Neural cell (in vitro differentiated cells): ENCODE results near the gene TGFBR2. TPM values are rescaled to one million over a fixed set of nuclear protein-coding genes. Genes with fewer than 3 reads are reported as not detected.

Source experiments
- H2AFZ ChIP-seq: fragments of 200-600, 300-800 bp; sonication (generic), shearing (Covaris generic); 2 replicates; pipeline ENCODE4 v1.6.0; 2014; ENCODE audit warnings: low read depth, mild to moderate bottlenecking, antibody characterized with exemption, low read length, moderate library complexity
- H3F3A ChIP-seq: fragments of 200-600 bp; shearing (Covaris generic); 2 replicates; pipeline ENCODE4 v1.6.1; 2016; ENCODE audit warnings: mild to moderate bottlenecking, moderate library complexity, mixed read lengths, antibody characterized with exemption, low read length; ENCODE audit not compliant: insufficient read depth, poor library complexity, severe bottlenecking
- H3K27ac ChIP-seq: fragments of 200-600, 300-800 bp; sonication (generic), shearing (Covaris generic); 2 replicates; pipeline ENCODE4 v1.5.1; 2014; ENCODE audit warnings: mild to moderate bottlenecking, low read length, moderate library complexity
- H3K27me3 ChIP-seq: fragments of 300-800, 200-600 bp; sonication (generic), shearing (Covaris generic); 2 replicates; pipeline ENCODE4 v1.6.0; 2014; ENCODE audit warnings: mild to moderate bottlenecking, low read depth, low read length, moderate library complexity; ENCODE audit not compliant: insufficient read depth
- H3K36me3 ChIP-seq: fragments of 300-800, 200-600 bp; sonication (generic), shearing (Covaris generic); 2 replicates; pipeline ENCODE4 v1.5.1; 2014; ENCODE audit warnings: mild to moderate bottlenecking, antibody characterized with exemption, low read length, moderate library complexity; ENCODE audit not compliant: insufficient read depth
- H3K4me2 ChIP-seq: fragments of 300-800, 200-600 bp; sonication (generic), shearing (Covaris generic); 2 replicates; pipeline ENCODE4 v1.6.0; 2014; ENCODE audit warnings: mild to moderate bottlenecking, low read length
- H3K4me3 ChIP-seq: fragments of 300-800, 200-600 bp; sonication (generic), shearing (Covaris generic); 2 replicates; pipeline ENCODE4 v1.5.1; 2014; ENCODE audit warnings: mild to moderate bottlenecking, low read length, moderate library complexity
- H3K79me2 ChIP-seq: fragments of 200-600 bp; shearing (Covaris generic); replicated peaks from 2 replicates; pipeline ENCODE4 v1.6.0; 2014; ENCODE audit warnings: mild to moderate bottlenecking, low read length, moderate library complexity; ENCODE audit not compliant: insufficient read depth
- H3K9ac ChIP-seq: fragments of 300-800, 200-600 bp; sonication (generic), shearing (Covaris generic); 2 replicates; pipeline ENCODE4 v1.6.1; 2016; ENCODE audit warnings: mild to moderate bottlenecking, low read length, mixed read lengths
- H3K9me2 ChIP-seq: fragments of 200-600 bp; shearing (Covaris generic); 2 replicates; pipeline ENCODE4 v1.6.1; 2016; ENCODE audit warnings: mild to moderate bottlenecking, low read length, mixed read lengths; ENCODE audit not compliant: insufficient read depth
- H3K9me3 ChIP-seq: fragments of 200-600, 300-800 bp; sonication (generic), shearing (Covaris generic); 2 replicates; pipeline ENCODE4 v1.6.1; 2016; ENCODE audit warnings: mild to moderate bottlenecking, mixed run types, low read length, moderate library complexity, mixed read lengths
- H4K20me1 ChIP-seq: fragments of 200-600 bp; shearing (Covaris generic); 2 replicates; pipeline ENCODE4 v1.6.1; 2016; ENCODE audit warnings: mild to moderate bottlenecking, mixed run types; ENCODE audit not compliant: insufficient read depth
- EP300 ChIP-seq: fragments of 450-650 bp; conservative IDR thresholded peaks from 2 replicates; pipeline ENCODE4 v1.6.1; 2014; ENCODE audit warnings: antibody characterized with exemption, mild to moderate bottlenecking, moderate library complexity; ENCODE audit not compliant: poor library complexity, severe bottlenecking
- EZH2 ChIP-seq: fragments of 200-600, 300-800 bp; shearing (Covaris generic), sonication (generic); IDR thresholded peaks from 2 replicates; pipeline ENCODE4 v1.6.1; 2014; ENCODE audit warnings: antibody characterized with exemption, low read length, borderline replicate concordance, mild to moderate bottlenecking; ENCODE audit not compliant: insufficient read depth, poor library complexity, severe bottlenecking
- MXI1 ChIP-seq: fragments of 450-650 bp; conservative IDR thresholded peaks from 2 replicates; pipeline ENCODE4 v1.6.1; 2014; ENCODE audit warnings: antibody characterized with exemption, mild to moderate bottlenecking; ENCODE audit not compliant: poor library complexity, severe bottlenecking
- POLR2AphosphoS5 ChIP-seq: IDR thresholded peaks from 2 replicates; pipeline ENCODE4 v1.6.1; 2012
- RAD21 ChIP-seq: fragments of 450-650 bp; conservative IDR thresholded peaks from 2 replicates; pipeline ENCODE4 v1.6.1; 2014; ENCODE audit warnings: antibody characterized with exemption, mild to moderate bottlenecking, moderate library complexity
- SMC3 ChIP-seq: fragments of 450-650 bp; conservative IDR thresholded peaks from 2 replicates; pipeline ENCODE4 v1.6.1; 2014; ENCODE audit warnings: antibody characterized with exemption, mild to moderate bottlenecking, moderate library complexity; ENCODE audit not compliant: poor library complexity
- TAF1 ChIP-seq: IDR thresholded peaks from 2 replicates; pipeline ENCODE4 v1.6.1; 2012; ENCODE audit warnings: low read depth
- polyA plus RNA-seq: library from polyadenylated mRNA; depleted of rRNA; stranded (reverse); fragments of >200 nt; gene quantifications from 2 replicates; pipeline ENCODE4 v1.2.3, GENCODE V29; 2014
- TF ChIP-seq, protein P1 (sequence below): IDR thresholded peaks from 2 replicates; pipeline ENCODE4 v1.6.1; 2012; ENCODE audit warnings: borderline replicate concordance
- TF ChIP-seq, protein P2 (sequence below): fragments of 450-650 bp; IDR thresholded peaks from 2 replicates; pipeline ENCODE4 v1.5.1; 2014; ENCODE audit warnings: antibody characterized with exemption, mild to moderate bottlenecking, moderate library complexity; ENCODE audit not compliant: poor library complexity, severe bottlenecking

Gene TGFBR2
- polyA plus RNA-seq, 1 donor from 2014 or later = not detected

DNA sequence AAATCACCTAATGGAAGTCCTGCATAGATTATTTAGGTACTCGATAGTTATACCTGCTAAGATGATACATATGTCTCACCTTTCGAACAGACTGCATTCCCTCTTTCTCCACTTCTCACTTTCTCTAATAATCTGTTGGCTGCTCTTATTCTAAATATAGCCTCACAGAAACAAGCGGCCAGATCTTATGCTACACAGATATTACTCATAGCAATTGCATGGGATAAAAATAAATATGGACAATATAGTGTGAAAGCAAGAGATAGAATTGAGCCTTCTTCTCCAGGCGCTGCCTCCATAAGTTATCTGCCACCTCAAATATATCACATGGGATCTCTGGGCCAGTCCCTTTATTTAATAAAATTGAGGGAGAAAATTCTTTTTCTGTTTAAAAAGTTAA lies 29.5 kb upstream of the TGFBR2 start:
- Histone ChIP-seq H3K4me2 (no peak overlapping the region), H2AFZ (no peak overlapping the region), H3K79me2 (no peaks in the 10 kb centered on the region), H3K27me3 (no peaks in the 10 kb centered on the region), H3F3A (no peaks in the 10 kb centered on the region), H3K9me2 (no peaks in the 10 kb centered on the region), H4K20me1 (no peaks in the 10 kb centered on the region), H3K9me3 (peaks cover 3% of the 10 kb centered on the region), H3K9ac (no peak overlapping the region), H3K27ac (no peak overlapping the region), H3K4me3 (no peak overlapping the region), H3K36me3 (no peaks in the 10 kb centered on the region)
- TF ChIP-seq POLR2AphosphoS5 (peak; percentile 18), EP300 (no peak), EZH2 (no peak)
- TF ChIP-seq, protein P1, sequence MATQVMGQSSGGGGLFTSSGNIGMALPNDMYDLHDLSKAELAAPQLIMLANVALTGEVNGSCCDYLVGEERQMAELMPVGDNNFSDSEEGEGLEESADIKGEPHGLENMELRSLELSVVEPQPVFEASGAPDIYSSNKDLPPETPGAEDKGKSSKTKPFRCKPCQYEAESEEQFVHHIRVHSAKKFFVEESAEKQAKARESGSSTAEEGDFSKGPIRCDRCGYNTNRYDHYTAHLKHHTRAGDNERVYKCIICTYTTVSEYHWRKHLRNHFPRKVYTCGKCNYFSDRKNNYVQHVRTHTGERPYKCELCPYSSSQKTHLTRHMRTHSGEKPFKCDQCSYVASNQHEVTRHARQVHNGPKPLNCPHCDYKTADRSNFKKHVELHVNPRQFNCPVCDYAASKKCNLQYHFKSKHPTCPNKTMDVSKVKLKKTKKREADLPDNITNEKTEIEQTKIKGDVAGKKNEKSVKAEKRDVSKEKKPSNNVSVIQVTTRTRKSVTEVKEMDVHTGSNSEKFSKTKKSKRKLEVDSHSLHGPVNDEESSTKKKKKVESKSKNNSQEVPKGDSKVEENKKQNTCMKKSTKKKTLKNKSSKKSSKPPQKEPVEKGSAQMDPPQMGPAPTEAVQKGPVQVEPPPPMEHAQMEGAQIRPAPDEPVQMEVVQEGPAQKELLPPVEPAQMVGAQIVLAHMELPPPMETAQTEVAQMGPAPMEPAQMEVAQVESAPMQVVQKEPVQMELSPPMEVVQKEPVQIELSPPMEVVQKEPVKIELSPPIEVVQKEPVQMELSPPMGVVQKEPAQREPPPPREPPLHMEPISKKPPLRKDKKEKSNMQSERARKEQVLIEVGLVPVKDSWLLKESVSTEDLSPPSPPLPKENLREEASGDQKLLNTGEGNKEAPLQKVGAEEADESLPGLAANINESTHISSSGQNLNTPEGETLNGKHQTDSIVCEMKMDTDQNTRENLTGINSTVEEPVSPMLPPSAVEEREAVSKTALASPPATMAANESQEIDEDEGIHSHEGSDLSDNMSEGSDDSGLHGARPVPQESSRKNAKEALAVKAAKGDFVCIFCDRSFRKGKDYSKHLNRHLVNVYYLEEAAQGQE = no peak

DNA sequence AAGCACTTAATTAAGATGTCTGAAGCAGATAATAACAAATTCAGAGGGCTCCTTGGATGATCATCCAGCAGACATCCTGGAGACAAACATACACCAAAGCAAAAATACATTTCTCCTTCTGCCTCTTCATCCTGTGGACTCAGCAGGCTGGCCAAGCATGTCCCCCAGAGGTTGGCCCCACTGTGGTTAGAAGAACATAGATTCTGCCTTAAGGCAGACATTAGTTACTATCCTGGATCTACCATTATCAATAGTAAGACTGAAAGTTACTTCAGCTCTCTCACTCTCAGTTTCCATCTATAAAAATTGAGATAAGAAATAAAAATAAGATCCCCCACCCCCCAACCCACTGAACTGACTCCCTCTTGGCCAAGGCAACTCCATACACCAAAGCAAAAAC lies 28.6 kb upstream of the TGFBR2 start:
- Histone ChIP-seq H3K9me2 (no peaks in the 10 kb centered on the region), H3K4me2 (no peak overlapping the region), H3K79me2 (no peaks in the 10 kb centered on the region), H3F3A (no peaks in the 10 kb centered on the region), H3K27me3 (no peaks in the 10 kb centered on the region), H3K4me3 (no peak overlapping the region), H2AFZ (no peak overlapping the region), H3K9ac (no peak overlapping the region), H3K36me3 (no peaks in the 10 kb centered on the region), H4K20me1 (no peaks in the 10 kb centered on the region), H3K9me3 (no peaks in the 10 kb centered on the region), H3K27ac (no peak overlapping the region)
- TF ChIP-seq RAD21 (no peak), MXI1 (no peak), SMC3 (no peak), POLR2AphosphoS5 (no peak), TAF1 (no peak), EP300 (no peak), EZH2 (no peak)
- TF ChIP-seq, protein P1 = no peak
- TF ChIP-seq, protein P2, sequence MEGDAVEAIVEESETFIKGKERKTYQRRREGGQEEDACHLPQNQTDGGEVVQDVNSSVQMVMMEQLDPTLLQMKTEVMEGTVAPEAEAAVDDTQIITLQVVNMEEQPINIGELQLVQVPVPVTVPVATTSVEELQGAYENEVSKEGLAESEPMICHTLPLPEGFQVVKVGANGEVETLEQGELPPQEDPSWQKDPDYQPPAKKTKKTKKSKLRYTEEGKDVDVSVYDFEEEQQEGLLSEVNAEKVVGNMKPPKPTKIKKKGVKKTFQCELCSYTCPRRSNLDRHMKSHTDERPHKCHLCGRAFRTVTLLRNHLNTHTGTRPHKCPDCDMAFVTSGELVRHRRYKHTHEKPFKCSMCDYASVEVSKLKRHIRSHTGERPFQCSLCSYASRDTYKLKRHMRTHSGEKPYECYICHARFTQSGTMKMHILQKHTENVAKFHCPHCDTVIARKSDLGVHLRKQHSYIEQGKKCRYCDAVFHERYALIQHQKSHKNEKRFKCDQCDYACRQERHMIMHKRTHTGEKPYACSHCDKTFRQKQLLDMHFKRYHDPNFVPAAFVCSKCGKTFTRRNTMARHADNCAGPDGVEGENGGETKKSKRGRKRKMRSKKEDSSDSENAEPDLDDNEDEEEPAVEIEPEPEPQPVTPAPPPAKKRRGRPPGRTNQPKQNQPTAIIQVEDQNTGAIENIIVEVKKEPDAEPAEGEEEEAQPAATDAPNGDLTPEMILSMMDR = no peak
